ENCODE results near the gene RHOA.

GRCh38 chr3:49401766-49402165, 10.0 kb downstream of the RHOA start:
- no peak for TF ChIP-seq TBL1XR1 (IDR thresholded peaks at IDR 0.05; ENCODE audit: borderline replicate concordance, low read length, partially characterized antibody)
- no peak for TF ChIP-seq SIN3B (IDR thresholded peaks at IDR 0.05; ENCODE audit: low read length)
- TF ChIP-seq ADNP (CRISPR knock-in tag; IDR thresholded peaks at IDR 0.05), result no peak
- TF ChIP-seq SRF (IDR thresholded peaks at IDR 0.05; ENCODE audit: low read depth, low read length), result no peak
- no peak for TF ChIP-seq CTCF (CRISPR knock-in tag; IDR thresholded peaks at IDR 0.05)
- TF ChIP-seq MAZ (IDR thresholded peaks at IDR 0.05; ENCODE audit: borderline replicate concordance, low read depth, low read length), result no peak
- TF ChIP-seq MAZ (CRISPR knock-in tag; IDR thresholded peaks at IDR 0.05; ENCODE audit: low read depth), result no peak
- TF ChIP-seq JUN (CRISPR knock-in tag; IDR thresholded peaks at IDR 0.05), result no peak
- TF ChIP-seq ZFP41 (CRISPR knock-in tag; IDR thresholded peaks at IDR 0.05; ENCODE audit: borderline replicate concordance), result no peak
- no peak for TF ChIP-seq SP4 (CRISPR knock-in tag; IDR thresholded peaks at IDR 0.05)
